Measurements from ENCODE around the gene DNAAF1.
"Not testable (repeated sequence)": the region's sequence is repeated elsewhere in the genome, so short reads cannot be mapped to it uniquely, and the experiment has no call there.

Gene DNAAF1

DNA sequence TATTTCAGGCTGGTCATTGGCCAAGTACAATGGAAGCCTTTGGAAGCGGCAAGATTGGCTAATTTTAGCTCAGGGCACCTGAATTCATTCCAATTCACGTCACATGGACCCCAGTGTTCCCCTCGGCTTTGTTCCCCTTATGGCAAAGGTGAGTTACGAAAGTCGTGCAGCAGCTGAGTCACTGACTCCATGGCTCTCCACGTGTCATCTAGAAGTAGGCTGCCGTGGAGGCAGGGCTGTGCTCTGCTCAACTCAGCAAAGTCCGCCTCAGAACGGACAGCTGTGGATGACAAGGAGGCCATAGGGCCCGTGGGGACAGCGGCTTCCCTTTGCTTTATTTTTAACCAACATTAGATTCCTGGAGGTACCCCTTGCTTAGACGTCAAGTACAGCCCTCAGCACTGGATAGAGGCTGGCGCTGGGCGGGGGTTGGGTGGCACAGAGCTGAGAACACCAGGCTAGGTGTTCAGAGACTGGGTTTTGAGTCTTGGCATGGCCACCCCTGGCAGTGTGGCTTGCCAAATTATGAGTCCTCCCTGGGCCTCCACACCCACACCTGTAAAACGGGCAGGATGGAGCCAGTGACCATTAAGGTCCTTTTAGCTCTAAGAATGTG, 69.5 kb downstream of the DNAAF1 start:
- DNase-seq: no peak

DNA sequence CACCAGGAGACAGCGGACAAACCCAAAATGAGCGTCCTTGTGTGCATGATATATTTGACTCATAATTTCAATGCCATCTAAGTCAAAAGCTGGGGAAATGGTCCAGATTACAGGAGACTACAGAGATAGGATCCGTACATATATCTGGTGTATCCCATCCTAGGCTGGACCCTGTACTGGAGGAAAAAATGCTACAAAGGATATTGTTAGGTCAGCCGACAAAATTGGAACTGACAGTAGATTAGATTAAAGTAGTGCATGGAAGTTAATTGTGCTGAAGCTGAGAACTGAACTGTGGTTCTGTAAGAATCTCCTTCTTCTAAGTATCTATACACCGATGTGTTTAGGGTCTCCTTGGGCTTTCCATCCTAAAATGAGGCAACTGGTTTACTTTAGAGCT, 70.4 kb downstream of the DNAAF1 start:
- DNase-seq: no peak

DNA sequence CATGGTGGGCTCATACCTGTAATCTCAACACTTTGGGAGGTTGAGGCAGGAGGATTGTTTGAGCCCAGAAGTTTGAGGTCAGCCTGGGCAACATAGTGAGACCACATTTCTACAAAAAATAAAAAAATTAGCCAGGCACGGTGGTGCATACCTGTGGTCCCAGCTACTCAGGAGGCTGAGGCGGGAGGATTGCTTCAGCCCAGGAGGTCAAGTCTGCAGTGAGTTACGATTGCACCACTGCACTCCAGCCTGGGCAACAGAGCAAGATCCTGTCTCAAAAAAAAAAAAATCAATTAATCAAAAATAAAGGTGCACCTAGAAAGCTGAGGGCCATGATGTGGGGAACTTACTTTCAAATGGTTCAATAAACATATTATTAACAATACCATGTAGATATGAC, 71.0 kb downstream of the DNAAF1 start:
- DNase-seq: not testable (repeated sequence)

DNA sequence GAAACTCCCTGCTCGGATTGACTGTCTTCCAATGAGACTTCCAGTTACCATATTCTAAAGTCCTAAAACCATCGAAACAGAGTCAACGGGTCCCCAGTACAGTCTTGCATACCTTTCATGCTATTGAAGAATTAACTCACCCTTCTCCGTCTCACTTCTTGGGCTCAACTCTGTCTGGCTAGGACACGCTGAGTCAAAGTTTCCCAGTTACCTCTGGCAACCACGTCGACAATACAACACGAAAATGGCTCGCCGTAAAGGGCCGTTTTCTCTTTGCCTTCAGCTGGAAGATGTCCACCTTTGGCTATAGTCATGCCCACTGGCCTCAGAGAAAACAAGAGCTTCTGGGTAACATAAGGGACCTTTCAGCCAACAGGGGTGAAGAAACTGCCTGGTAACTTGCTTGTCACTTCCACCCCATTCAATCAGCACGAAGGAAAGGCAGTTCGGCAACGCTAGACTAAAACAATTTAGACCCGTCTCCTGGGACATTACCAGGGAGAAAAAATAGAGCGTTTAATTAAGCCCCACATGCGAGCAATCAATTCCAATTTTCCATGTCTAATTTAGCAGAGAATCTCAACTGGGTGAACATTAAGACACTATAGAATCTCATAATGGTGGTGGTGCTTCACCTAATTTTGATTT, 73.2 kb downstream of the DNAAF1 start:
- no peak for DNase-seq

DNA sequence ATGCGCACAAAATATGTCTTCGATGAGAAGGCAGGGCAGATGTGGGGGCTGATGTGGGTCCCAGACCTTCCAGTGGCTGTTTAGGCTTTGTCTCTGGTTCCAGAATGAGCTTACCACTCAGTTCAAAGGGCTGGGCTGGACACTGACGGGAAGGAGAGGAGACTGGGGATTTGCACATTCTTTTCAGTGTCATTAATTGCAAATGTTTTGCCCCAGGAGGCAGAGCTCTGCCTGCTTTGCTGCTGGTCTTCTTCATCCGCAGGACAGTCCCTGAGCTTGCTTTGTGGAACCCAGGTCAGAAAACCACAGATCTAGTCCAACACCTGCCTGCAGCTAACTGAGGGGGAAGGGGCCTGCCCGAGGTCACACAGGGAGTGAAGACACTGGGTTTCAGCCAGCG, 73.8 kb downstream of the DNAAF1 start:
- DNase-seq: no peak

DNA sequence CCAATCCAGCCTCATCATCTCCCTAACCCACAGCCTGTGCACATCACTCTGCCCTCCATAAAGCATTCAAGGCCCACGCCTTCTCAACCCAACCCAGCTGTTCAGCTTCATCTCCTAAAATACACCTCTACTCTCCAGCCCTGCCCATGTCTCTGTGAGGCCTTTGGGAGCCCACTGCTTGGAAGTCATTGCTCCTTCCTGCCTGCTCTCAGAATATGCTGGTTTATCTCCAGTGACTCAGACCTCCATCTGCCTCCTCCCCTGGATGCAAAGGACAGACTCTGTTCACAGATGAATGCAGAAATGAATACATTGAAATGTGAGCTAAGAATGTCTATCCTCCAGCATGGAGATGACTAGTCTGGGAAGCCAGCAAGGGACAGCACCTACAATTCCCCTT, 75.7 kb downstream of the DNAAF1 start:
- no peak for DNase-seq

DNA sequence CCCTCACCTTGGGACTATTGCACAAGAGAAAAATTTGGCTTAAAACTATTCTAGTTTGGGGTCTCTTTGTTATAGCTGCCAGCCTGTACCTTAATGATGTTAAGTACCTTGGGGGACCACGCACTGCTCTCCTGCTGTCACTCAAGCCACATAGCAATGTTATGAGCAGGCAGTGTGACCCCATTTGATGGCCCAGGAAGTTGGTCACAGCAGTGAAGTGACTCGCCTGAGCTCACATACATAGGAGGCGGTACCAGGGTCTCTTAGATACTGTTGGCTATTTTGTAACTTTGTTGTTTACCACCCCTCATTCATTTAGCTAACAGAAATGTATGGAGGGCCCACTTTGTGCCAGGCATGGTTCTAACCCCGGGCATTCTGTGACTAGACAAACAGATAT, 78.3 kb downstream of the DNAAF1 start:
- no peak for DNase-seq

DNA sequence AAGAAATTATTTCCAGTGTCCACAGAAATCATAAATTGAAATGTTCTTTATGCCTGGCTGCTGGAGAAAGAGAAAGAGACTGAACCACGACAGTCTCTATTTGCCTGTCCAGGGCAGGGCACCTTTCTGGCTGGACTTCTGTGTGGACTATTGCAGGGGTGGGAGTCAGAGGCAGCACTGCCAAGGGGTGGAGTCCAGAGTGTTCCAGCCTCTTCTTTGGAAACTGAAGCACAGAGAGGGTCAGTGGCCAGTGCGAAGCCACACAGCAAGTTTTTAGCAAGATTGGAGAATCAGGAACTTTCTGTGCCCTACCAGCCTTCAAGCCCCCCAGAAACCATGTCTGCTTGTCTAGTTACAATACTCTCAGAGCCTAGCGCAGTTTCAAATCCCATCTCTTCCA, 79.4 kb downstream of the DNAAF1 start:
- no peak for DNase-seq

DNA sequence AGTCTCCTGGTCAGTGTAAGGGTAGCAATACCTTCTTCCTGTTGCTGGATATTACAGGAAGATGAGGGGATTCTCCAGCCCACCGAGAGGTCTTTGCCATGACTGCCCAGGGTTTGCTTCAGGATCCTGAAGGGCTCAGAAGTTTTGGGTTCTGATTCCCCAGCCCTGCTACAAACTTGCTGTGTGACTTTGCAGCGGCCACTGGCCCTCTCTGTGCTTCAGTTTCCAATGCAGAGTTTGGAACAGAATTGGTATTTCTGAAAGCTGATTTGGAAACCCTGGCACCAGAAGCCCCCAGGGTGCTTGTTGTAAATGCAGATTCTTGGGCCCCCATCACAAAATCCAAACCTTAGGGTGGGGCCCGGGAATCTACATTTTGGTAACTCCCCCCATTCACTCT, 80.0 kb downstream of the DNAAF1 start:
- DNase-seq: no peak

DNA sequence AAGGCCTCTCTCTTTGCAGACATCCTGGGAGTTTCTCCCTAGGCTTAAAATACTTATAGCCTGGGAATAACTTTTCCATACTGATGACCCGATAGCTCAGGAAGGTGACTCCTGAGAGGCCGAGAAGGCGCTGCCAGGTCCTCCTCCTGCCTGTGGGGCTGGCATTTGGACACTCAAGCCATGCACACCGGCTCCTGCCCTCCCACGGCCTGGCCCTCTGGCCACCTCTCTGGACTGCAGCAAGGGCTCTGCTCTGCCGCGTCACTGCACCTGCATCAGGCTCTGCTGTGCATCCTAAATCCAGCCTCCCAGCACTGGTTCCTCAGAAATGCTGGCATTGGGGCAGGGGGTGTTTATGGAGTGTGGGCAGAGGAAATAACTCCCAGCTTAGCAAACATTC, 80.5 kb downstream of the DNAAF1 start:
- no peak for DNase-seq

DNA sequence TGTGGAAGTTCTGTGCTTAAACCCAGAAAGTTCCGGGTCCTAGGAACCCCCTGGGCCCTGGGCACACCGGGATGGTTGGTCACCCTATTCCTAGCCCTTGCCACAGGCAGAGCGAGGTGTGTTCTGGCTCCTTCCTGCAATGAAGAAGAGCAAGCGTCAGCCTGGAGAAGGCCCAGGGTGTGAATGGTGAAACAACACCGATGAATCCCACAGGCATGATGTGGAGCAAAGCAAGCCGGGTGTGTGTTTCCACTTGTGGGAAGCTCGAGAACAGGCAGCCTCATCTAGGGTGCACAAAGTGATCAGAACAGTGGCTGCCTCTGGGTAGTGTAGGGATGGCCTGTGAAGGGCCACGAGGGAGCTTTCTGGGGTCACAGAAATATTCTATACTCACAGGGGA, 80.9 kb downstream of the DNAAF1 start:
- DNase-seq: no peak
